Measurements from ENCODE around the gene SEMA4D.

Gene SEMA4D

DNA sequence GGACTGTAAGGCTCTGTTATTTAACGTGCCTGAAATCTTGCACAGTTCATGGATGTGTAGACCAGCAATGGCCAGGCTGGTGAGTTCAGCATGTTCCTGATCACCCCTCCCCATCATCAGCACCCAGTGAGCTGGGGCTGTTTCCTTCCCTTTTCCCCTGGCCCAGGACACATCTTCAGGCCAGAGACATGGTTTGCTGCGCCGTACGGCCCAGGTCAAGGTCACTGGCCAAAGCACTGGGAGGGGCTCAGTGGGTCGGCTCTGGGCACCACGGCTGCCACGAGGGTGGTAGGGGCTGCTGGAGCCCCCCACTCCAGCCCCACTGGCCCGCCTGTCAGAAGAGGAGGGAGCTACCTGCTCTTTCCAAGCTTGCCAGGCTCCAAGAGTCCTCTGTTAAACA lies 55.9 kb downstream of the SEMA4D start:
- no peak for DNase-seq

DNA sequence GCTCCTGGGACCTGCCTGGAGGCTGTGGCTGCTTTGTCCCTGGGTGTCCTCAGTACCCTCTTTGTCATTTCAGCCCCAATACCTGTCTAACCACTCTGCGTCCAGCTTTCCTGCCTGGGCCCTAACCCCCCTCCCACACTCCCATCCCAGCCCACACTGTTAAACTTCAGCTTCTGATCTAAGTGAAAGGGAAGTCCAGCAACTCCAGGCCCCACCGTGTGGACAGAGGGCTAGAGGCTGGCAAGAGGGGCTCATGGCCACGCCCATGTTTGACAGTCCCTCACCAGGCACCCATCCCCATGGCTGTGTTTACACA lies 56.3 kb downstream of the SEMA4D start:
- DNase-seq, result no peak

DNA sequence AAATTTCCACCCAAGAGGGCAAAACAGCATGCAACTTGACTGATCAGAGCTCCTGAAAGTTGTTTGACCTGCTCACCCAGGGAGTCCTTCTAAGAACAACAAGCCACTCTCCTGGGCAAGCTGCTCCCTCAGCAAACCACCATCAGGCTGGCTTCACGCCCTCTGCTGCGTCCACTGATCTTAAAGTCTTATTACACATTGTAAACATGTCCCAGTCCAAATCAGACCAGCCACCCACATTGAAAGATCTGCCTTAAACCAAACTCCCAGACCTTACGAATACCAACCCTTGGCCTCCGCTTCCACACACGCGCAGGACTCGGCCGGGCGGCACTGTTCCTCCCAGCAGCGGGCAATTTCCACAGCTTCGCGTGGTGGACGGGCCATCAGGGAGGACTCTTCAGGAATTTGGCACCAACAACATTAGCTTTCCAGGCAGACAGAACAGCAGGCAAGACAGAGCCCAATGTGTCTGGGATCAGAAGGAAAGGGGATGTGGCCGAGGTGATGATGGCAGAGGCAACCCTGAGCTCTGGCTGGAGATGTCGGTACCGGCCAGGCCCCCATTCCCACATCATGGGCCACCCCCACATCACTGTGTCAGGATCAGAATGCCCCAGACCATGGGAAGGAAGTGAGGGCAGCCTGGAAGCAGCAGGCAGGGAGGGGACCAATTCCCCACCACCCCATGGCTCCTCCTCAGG lies 56.8 kb downstream of the SEMA4D start:
- DNase-seq, result no peak

DNA sequence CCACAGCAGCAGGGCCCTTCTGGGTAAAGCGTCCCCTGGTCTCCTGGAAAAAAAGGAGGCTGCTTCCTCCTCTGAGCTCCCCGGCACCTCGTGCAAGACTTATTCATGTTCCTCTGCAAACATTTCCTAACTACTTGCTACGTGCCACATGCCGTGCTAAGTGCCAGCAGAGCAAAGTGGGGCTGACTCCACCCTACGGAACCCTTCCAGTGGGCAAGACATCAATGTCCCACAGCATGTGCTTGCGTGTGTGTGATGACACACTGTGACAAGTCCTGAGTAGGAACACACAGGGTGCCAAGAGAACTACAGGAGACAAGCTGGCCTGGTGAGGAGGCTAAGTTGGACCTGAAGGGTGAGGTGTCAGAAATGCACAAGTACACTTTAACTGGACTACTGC lies 57.4 kb downstream of the SEMA4D start:
- DNase-seq, result no peak

DNA sequence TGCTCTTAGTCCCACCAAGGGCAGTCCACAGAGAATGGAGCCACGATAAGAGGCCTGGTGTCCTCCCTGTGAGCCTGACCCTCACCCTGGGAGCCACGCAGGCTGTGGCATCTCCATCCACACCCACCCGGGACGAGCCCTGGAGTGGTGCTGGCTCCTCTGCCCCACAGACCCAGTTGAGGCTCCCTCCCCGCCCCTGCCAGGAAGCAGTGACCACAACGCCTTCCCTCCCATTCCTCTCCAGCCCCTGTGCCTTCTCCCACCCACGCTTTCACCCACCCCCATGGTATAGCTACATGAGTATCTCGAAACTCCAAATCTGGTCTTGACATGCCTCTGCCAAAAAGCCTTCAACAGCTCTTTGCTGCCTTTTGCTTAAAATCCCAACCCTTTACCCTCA lies 57.9 kb downstream of the SEMA4D start:
- no peak for DNase-seq

DNA sequence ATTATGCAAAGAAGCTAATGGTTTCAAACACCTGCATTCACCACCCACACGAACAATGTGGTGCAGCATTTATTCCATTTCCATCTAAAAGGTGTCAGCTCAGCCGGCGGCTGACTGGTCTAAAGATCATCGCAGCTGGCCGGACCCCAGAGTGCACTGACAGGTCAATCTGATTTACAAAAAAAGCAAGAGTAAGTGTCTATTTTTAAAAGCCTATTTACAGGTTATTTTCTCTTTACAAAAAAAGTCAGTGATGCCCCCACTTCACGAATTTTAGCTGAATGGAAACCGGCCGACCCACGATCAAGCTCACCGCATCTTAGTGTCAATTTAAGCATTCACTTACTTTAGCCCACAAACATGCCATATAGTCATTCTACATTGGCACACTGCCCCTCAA lies 58.3 kb downstream of the SEMA4D start:
- DNase-seq, result no peak

DNA sequence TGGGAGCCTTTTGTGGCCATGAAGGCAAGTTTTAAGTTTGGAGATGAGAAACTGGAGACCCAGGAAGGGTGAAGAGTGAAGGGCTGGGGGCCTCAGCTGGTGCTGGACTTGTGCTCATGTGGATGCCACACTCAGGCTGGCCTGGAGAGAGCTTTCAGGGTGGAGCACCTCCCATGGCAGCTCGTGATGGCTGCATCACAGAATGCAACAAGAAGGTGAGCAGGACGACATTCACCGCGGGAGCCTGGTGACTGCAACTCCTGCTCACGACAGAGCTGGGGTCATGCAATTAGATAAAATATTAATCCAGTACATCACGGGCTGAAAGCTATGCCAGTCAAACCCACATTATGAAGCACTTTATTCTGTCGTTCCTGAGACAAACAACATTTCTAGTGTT lies 59.7 kb downstream of the SEMA4D start:
- DNase-seq, result no peak

DNA sequence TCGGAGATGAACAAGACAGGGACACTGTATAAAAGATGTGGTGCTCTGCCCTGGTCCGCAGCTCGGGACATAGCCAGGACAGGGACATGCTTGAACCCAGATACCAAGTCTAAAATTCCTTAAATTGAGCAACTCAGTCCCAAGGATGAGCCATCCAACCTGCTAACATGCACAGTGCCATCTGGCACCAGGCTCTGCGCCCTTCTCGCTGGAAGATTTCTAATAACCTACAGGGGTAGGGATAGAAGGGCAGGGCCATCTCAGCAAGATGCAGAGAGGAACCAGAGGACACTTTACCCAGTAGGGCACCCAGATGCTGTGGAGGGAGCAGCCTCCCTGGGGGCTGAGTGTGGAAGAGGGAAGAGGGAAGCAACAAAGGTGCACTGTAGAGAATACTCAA lies 60.1 kb downstream of the SEMA4D start:
- DNase-seq, result no peak

DNA sequence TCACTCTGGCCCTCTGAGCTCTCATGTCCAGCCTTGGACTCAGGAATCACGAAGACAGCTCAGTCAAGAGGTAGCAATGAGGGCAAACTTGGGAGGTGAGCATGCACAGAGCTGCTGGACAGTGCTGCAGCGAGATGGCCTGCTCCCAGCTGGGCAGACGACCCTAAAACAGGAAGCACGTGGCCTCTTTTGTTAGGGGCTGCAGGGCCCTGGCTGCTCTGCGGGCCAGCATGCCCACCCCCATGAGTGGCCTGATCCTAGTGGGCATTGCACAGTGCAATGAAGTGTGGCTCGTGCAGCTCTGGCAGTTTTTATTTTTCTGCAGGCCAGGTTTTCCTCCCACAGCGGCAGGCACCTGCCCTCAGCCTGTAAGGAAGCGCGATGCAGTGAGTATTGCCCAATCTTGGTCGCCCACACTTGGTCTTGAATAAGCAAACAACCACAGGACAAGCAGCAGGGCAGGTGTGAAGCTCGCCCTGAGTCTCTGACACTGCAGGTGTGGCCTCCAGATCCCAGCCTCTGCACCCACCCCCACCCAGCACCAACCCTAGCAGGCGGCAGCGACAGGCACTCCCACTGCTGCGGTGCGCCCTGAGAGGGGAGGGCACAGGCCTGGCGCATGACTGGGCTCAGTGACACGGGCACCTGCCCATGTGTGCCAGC lies 60.8 kb downstream of the SEMA4D start:
- no peak for DNase-seq

DNA sequence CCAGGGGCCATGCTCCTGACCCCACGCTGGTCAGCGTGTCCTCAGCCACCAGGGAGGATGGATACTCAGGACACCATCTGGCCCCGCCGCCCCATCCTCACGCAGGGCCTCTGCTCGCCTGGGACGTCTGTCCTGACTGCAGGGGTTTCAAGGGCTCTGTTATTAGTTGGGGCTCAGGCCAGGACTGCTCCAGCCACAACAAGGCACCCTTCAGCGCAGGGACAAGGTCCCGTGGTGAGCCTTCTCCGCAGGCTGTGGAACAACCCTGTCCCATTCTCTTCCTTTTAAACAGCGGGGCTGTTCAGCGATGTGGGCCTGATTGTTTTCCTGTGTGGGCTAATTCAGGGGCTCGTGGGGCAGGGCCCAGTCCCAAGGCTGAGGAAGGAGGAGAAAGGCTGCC lies 61.6 kb downstream of the SEMA4D start:
- DNase-seq, result no peak

DNA sequence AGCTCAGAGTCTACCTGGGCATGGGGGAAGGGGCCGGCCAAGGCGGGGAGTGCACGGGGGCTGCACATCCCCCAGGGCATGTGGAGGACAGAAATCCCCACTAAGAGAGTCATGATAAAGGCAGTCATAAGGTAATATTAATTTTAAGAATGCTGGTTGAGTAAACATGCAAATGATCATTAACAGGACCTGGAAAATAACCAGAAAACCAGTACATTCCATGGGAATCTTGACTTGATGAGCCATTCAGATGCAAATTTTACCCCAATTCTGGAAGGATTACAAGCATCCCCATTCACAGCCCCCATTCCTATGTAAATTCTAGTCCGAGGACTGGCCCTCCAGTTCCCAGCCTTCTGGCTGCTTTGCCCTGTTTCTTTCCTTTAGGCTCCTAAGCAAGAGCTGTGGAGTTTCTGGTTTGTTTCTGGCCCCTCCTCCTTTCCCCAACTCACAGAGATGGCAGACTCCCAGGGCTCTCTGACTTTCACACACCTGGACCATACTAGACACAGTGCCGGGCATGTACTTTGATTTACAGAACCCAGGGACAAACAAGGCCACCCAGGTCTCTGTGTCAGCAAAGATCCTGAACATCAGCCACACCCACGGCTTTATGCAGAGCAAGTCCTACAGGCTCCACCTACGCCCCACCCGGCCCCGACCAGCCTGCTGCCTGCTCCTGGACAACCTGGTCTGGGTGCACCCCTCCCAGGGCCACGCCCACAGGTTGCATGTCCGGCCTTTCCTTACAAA lies 62.7 kb downstream of the SEMA4D start:
- DNase-seq, result no peak

DNA sequence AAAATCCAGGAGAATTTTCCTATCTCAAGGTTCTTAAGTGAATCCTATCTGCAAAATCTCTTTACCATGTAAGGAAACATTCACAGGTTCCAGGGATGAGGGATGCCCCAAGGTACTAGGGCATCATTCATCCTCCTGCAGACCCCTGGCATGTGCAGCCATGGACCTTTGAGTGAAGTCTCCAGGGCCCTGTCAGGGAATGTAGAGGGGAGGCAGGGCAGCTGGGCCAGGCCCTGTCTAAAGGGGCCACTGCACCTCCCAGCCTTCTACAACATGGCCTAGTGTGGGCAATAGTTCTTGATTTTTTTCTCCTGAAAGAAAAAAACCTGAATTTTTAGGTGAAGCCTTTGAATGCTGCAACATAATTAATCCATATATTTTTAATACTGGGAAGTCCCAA lies 63.3 kb downstream of the SEMA4D start:
- no peak for DNase-seq

DNA sequence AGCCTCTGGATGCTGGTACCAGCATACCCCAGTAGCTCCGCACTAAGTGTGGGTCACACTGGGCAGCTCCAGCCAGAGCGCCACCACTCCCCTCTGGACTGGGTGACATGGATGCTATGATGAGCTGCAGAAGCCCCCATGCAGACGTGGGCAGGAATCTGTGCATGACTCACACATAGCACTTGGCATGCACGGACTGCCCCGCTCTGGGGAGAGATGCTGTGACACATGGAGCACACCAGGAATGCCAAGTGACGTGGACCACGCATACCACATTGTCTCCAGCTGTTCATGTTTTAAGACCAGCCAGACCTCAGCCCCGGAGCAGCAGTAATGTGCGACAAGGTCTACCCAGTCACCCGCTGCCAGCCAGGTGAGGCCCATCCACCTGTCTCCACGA lies 64.1 kb downstream of the SEMA4D start:
- no peak for DNase-seq

DNA sequence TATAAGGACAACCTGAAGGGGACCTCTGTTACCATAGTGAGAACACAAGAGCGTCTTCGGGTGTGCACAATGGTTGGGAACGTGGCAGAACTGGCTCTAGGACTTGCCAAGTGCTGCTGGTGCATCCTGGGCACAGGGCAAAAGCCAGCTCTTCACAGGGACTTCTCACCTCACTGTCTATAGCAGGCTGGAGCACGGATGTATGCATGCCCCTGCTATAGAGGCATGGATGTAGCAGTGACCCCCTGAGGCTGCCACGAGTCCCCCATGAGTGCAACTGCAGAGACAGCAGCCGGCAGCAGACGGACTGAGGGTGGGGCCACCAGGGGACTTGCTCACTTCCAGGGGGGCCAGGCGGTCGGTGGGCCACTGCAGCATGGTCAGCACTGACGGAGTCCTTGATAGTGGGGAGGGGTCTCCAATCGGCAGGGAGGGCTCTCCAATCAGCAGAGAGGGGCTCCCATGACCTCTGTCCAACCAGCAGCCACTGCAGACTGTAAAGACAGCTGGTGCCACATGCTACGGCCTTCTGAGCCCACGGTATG lies 64.9 kb downstream of the SEMA4D start:
- no peak for DNase-seq

DNA sequence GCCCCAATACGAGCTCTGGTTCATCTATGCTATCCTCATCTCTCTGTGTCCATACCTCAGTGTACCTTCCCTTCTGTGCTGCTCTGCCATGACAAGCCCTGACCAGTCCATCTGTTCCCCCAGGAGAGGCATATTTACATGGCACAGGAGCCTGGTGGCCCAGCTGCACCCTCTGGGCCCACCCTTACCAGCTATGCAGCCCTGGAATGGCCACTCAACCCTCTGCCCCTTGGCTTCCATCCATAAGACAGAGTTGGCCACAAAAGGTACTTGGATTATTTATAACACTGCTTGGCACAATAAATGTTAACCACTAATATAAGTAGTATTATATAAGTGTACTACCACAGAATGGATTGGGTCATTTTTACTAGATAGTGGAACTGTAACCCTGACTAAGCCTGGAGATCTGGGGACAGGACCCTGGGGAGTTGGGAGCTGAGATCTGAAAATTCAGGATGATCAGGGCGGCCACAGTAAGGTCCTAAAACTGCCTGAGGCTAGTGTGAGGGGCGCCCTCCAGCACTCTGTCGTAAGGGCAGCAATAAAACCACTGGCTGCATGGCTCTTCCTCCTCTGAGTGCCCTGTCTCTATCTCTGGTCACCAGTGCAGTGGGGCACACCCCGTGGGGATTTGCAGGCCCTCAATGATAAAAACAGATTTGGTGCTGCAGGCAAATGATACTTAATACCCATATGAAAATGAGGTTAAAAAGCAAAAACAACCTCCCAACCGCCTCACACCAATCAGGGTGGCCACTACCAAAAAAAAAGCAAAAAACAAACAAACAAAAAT lies 65.8 kb downstream of the SEMA4D start:
- no peak for DNase-seq

DNA sequence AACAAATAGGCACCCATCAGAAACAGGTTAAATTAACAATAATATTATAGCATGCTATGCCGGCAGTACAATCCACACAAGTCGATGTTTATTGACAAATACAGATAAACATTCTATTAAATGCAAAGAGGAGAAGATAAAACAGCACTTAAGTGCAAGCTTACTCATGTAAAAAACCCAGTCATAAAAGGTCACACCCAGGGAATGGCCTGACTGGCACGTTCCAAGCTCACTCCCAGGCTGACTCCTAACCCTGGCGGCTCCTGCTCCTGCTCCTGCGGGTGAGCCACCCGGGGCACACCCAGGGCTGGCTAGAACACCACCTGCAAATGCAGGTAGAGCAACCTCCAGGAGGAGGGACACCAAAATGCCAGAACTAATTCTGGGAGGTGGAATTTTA lies 66.9 kb downstream of the SEMA4D start:
- DNase-seq, result no peak

DNA sequence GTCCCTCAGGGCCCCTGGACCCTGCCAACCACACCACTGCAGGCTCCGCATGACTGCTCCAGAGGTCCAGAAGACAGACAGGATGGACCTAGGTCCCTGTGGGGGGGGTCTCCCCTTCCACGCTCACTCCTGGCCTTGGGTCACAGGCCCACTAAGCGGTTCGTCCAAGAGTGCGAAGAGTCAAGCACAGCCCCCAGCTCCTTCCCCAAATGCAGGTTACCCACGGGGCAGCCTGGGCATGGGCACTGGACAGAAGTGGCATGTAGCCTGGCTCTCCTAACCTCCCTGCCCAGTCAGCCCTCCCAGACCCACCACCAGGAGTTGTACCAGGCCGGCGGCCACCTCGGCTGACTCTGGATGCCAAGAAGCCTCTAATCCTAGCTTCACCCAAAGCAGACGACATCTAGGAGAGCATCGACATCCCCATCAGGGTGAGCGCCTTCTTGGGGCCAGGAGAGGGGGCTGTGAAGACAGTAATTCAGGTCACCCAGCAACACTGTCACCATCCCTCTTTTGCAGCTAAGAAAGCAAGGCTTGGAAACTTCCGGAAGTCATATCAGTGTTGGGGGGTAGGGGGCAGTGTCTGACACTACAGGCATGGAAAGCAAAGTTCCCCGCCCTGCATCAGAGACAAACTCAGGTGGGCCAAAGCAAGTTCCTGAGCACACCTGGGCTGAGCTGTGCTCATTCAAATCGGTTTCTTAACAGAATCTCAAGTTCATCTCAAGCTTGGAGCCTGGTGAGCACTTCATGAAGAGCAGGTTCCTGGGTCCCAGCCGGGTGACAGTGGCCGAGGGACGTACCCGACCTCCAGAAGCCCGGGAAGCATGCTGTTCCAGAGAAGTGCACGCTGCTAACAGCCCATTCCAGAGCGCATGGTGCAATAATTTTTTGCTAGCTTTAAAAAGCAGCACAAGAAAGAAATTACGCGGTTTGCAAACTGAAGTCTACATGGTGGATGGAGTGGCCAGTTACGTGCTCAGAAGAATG lies 68.7 kb downstream of the SEMA4D start:
- no peak for DNase-seq

DNA sequence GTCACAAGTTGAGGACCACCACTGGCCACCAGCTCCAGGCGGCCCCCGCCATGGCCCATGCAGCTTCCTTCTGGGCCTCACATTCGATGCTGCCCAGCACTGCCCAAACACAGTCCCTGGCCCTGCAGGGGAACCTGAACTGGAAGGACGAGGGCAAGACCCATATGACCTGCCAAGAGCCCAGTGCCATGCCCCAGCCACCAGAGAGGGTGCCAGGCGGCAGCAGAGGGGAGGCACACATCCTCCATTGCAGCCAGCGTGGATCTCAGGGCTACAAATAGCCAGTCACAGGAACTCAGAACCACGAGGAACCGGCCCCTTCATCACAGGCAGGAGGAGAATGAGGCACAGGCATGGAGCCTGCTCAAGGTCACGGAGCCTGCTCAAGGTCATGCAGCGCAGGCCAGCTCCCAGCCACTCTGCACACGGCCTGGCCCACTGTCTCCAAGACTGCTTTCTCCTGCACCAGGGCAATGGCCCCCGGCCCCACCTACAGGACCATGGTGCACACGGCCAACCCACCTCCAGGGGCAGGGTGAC lies 69.6 kb downstream of the SEMA4D start:
- DNase-seq, result no peak

DNA sequence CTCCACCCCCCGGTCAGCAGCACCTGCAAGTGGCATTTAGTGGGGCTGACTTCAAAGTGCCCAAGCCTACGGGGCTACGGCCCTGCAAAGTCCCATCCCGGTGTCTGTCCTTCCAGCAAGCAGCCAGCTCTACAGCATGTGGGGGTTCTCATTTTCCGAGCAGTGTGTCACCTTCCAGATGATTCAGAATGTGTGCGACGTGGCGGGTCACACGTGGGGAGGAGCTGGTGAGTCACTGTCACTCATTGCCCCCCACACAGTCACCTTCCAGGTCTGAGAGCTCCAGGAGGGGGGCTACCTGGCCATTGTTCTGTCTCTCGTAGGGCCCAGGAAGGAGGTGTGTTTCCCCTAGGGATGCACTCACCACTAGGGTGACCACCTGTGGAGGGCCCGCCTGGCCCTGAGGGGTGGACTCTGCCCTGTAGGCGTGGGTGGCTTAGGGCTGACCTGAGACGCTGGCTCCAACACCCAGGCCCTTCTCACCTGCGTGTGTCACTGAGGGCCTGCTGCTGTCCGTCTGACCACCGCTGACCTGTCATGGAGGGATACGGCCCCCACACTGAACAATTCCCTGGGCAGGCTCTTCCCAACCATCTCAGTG lies 70.2 kb downstream of the SEMA4D start:
- DNase-seq, result peak; percentile 88

DNA sequence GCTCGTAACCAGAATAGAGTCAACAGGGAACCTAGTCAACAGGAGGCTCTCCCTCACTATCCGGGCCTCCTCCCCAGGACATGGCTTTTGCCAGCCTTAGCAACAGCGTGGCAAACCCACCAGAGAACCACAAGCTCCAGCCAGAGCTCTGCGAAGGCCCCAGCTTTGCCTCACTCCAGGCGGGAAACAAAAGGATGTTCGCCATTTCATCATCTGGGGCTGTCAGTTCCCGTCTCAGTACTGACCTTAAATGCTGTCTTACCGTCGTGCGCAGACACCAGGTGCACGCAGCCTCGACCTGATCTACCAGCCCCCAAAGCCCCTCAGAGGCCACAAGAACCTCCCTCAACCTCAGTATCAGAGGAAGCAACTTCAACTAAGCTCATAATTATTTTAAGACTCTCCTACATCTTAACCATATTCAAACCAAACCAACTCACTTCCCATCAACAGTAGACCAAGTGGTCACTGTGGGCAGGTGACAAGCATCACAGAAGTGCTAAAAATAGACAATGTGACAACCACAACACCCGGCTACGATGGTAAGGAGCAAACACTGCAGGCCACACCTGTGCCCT lies 71.4 kb downstream of the SEMA4D start:
- peak; percentile 79 for DNase-seq

DNA sequence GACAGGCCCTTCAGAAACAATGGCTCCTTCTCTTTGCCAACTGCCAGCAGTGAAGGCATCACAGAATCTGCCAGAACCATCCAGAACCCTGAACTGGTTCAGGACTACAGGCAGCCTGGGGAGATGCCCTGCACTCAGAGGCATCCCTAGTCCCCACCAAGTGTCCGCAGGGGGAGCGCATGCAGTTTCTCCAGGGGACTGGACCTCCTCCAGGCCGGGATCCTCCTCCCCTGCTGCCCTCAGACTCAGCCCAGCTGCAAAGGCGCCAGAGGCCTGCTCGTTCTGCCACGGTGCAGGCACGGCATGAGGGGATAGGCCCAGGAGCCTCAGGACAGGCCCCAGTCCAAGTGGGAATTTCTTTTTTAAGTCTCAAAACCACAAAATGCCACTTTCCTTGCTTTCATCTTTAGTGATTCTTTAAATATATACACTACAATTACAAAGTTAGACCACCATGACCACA lies 72.0 kb downstream of the SEMA4D start:
- DNase-seq, result no peak

Data from activated CD8-positive, alpha-beta memory T cell treated with anti-CD3 and anti-CD28 coated beads, Interleukin-2, amount 50 U/mL, for 48 hours (primary cell).